Colonic mucosa (tissue), 4 donors: ENCODE data around the gene EPB41L1. TPM values are rescaled to one million over a fixed set of nuclear protein-coding genes. Genes with fewer than 3 reads are reported as not detected.

ENCODE experiments used
- DNase-seq: peaks from one replicate; pipeline ENCODE4 v3.0.0-alpha.2; 2020
- H3K27ac ChIP-seq: fragments of 200-600 bp; one replicate; pipeline ENCODE4 v1.8.0; 2021
- H3K27me3 ChIP-seq: fragments of 200-600 bp; one replicate; pipeline ENCODE4 v1.8.0; 2021
- H3K36me3 ChIP-seq: fragments of 200-600 bp; one replicate; pipeline ENCODE4 v1.8.0; 2021
- H3K4me1 ChIP-seq: fragments of 200-600 bp; one replicate; pipeline ENCODE4 v1.8.0; 2021; ENCODE audit warnings: mild to moderate bottlenecking
- H3K4me3 ChIP-seq: fragments of 200-600 bp; one replicate; pipeline ENCODE4 v1.8.0; 2021
- H3K9ac ChIP-seq, 2 donors: one replicate each; pipeline ENCODE4 v1.7.0; 2013; ENCODE audit warnings: control low read depth in 2 of 2, low read depth in 2 of 2, low read length in 2 of 2
- H3K9me3 ChIP-seq: fragments of 200-600 bp; one replicate; pipeline ENCODE4 v1.8.0; 2021
- intact Hi-C: fragments of 100-400 bp; cut with DNase I; formaldehyde crosslinking; loops from one replicate; pipeline ENCODE4 v1.14.1; 2022
- total RNA-seq, 2 donors: library from RNA; stranded (reverse); fragmentation: NEBNext Ultra II Directional in 1 of 2; extraction: Animal tissue kit (Norgen Biotek cat#: 25700) in 1 of 2; gene quantifications; one replicate each; pipeline ENCODE4 v1.2.1, GENCODE V29; 2021
- TF ChIP-seq, protein P1 (sequence below): fragments of 200-600 bp; IDR thresholded peaks from one replicate; pipeline ENCODE4 v1.8.0; 2022; ENCODE audit warnings: antibody characterized with exemption, mild to moderate bottlenecking
- donor health status: healthy.
- donor health status: DM: no; HTN: no; CAD: no.
- donor health status: DM: no; HTN: no; CAD: no.

The EPB41L1 gene
- total RNA-seq, 2 donors from 2014 or later, result 40.3 to 59.2 TPM

GRCh38 chr20:36214684-36215256 lies 60.2 kb downstream of the EPB41L1 start:
- intact Hi-C loops, result no loop called here
- Histone ChIP-seq H3K4me3 (no peak overlapping the region), H3K27me3 (no peaks in the 10 kb centered on the region), H3K27ac (no peak overlapping the region), H3K9ac (no peak overlapping the region), H3K36me3 (no peaks in the 10 kb centered on the region), H3K9me3 (no peaks in the 10 kb centered on the region), H3K4me1 (no peaks in the 10 kb centered on the region)
- TF ChIP-seq, protein P1, sequence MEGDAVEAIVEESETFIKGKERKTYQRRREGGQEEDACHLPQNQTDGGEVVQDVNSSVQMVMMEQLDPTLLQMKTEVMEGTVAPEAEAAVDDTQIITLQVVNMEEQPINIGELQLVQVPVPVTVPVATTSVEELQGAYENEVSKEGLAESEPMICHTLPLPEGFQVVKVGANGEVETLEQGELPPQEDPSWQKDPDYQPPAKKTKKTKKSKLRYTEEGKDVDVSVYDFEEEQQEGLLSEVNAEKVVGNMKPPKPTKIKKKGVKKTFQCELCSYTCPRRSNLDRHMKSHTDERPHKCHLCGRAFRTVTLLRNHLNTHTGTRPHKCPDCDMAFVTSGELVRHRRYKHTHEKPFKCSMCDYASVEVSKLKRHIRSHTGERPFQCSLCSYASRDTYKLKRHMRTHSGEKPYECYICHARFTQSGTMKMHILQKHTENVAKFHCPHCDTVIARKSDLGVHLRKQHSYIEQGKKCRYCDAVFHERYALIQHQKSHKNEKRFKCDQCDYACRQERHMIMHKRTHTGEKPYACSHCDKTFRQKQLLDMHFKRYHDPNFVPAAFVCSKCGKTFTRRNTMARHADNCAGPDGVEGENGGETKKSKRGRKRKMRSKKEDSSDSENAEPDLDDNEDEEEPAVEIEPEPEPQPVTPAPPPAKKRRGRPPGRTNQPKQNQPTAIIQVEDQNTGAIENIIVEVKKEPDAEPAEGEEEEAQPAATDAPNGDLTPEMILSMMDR, result no peak
- no peak for DNase-seq

DNA sequence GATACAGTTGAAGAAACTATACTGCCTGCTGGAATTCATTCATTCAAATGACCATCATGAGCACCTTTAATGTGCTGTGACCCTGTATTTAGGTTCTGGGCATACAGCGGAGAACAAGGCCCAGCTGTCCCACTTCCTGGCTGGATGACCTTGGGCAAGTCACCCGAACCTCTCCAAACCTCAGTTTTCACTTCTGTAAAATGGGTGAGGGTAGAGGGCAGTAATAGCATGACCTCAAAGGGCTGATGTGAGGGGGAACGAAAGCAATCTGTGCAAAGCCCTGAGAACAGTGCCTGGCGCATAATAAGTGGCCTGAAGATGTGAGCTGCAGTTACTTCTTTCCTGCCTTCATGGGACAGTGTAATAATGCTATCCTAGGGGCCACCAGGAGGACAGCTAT lies 61.2 kb downstream of the EPB41L1 start:
- Histone ChIP-seq H3K4me1 (no peaks in the 10 kb centered on the region), H3K9me3 (no peaks in the 10 kb centered on the region), H3K27ac (no peak overlapping the region), H3K36me3 (no peaks in the 10 kb centered on the region), H3K4me3 (no peak overlapping the region), H3K27me3 (no peaks in the 10 kb centered on the region), H3K9ac (no peak overlapping the region)
- TF ChIP-seq, protein P1, result no peak
- intact Hi-C loops, result no loop called here
- DNase-seq, result no peak

DNA sequence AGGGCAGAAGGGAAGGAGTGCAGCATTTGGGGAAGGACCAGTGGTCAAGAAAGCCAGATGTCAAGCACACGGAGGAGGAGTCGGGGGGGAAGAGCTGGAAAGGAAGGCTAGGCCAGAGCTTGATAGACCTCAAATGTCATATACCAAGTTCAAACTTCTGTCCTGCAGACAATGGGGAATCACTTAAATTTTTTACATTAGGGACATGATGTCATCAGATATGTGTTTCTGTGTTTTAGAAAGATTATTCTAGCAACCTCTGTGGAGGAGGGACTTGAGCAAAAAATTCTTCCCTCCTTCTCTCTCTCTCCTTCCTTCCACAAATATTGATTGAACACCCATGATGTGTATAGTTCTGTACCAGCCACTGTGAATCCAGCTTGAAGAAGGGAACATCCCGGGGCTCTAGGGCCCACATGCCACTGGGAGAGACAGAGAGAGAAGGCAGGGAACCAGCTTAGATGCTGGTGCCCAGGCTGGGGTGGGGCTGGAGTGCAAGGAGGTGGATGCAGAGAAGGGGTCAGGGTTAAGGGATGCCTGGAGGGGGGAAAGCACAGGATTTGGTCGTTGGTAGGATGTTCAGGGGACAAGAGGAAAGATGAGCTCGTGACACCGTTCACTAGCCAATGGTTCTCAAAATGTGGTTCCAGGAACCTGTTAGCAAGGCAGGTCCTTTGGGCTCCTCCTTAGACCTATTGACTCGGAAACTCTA lies 61.9 kb downstream of the EPB41L1 start:
- Histone ChIP-seq H3K9me3 (no peaks in the 10 kb centered on the region), H3K36me3 (no peaks in the 10 kb centered on the region), H3K4me3 (no peak overlapping the region), H3K27me3 (no peaks in the 10 kb centered on the region), H3K27ac (no peak overlapping the region), H3K9ac (no peak overlapping the region), H3K4me1 (no peaks in the 10 kb centered on the region)
- TF ChIP-seq, protein P1, result no peak
- intact Hi-C loops, result no loop called here
- DNase-seq, result no peak

DNA sequence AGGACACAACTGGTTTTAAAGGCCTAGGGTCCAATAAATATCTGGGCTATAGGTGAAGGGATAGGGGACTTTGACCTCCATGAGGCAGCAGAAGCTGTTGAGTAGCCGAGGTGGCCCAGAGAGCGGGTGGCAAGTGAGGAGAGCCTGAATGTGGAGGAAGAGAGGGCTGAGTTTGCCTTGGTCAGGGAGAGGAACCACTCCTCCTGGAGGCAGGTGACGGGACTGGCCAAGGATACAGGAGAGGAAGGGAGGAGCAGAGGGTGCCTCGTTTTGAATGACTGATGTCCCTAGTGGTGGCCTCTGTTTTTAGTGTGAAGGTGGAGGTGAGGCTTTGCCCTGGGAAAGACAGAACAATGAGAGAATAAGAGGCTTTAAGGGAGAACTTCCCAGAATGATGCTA lies 62.7 kb downstream of the EPB41L1 start:
- H3K9me3 ChIP-seq, result no peaks in the 10 kb centered on the region
- no peak overlapping the region for H3K9ac ChIP-seq
- no peaks in the 10 kb centered on the region for H3K36me3 ChIP-seq
- no peaks in the 10 kb centered on the region for H3K27me3 ChIP-seq
- intact Hi-C loops, result no loop called here
- H3K4me3 ChIP-seq, result no peak overlapping the region
- DNase-seq, result no peak
- H3K27ac ChIP-seq, result no peak overlapping the region
- no peaks in the 10 kb centered on the region for H3K4me1 ChIP-seq
- TF ChIP-seq, protein P1, result no peak

GRCh38 chr20:36218380-36219064 lies 64.0 kb downstream of the EPB41L1 start:
- no peak overlapping the region for H3K27ac ChIP-seq
- TF ChIP-seq, protein P1, result no peak
- no peaks in the 10 kb centered on the region for H3K27me3 ChIP-seq
- H3K36me3 ChIP-seq, result no peaks in the 10 kb centered on the region
- no peak overlapping the region for H3K4me3 ChIP-seq
- intact Hi-C loops, result no loop called here
- no peak for DNase-seq
- no peak overlapping the region for H3K9ac ChIP-seq
- H3K9me3 ChIP-seq, result no peaks in the 10 kb centered on the region
- H3K4me1 ChIP-seq, result no peaks in the 10 kb centered on the region
